Mammary epithelial cell (primary cell): ENCODE measurements around the gene MS4A8.

Experiments used
- CTCF ChIP-seq, 2 donors: IDR thresholded peaks in 1 of 2; conservative IDR thresholded peaks in 1 of 2; 2 replicates each; pipeline ENCODE4 v1.5.1; 2011 to 2012; ENCODE audit warnings: inconsistent platforms in 2 of 2, low read length in 2 of 2, mild to moderate bottlenecking in 2 of 2, control low read depth in 1 of 2, low read depth in 1 of 2; ENCODE audit not compliant: insufficient read depth in 1 of 2; ENCODE audit errors: extremely low read depth in 1 of 2
- EZH2 ChIP-seq: IDR thresholded peaks from 2 replicates; pipeline ENCODE4 v1.6.1; 2012; ENCODE audit warnings: low read length, inconsistent platforms, borderline replicate concordance

- TF ChIP-seq CTCF (conservative IDR thresholded peaks at IDR 0.05 in 1 of 2, IDR thresholded peaks at IDR 0.05 in 1 of 2; ENCODE audit: extremely low read depth in 1 of 2, insufficient read depth in 1 of 2, low read depth in 1 of 2, low read length in 2 of 2) (peak in 1 of 2 donors; percentile 36), EZH2 (no peak)
These were observed 11.1 kb downstream of the MS4A8 start for GRCh38 chr11:60710482-60710881.
